ENCODE measurements around the gene CLCA2.
"Not testable (repeated sequence)": the region's sequence is repeated elsewhere in the genome, so short reads cannot be mapped to it uniquely, and the experiment has no call there.

Gene CLCA2

DNA sequence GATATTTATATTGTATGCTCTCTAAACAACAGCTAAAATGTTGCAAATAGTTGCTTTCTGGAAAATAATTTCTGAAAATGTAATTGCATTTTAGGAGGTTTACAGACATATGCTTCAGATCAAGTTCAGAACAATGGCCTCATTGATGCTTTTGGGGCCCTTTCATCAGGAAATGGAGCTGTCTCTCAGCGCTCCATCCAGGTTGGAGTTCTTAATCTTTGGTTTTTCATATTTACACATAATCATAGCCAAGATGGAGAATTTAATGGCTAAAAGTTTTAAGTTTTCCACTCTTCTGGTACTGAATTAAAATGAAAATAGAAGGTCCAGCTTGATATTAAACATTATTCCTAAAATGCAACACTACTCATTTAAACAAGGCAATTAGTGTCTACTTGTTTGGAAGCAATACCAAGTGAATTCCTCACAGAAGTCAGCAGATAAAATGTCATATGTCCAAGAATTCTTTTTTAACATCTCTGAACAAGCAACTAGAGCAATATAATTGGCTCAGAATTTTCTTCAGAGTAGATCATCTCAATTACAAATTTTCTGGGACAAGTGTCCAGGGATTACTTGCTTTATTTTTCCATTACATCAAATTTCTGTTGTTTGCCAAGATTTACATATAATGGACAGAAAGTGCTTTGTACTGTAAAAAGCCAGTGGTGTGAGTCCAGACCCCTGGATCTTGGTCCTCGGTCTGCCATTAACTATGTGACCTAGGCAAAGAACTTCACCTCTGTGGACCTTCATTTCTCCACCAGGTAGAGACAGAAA, 67.4 kb downstream of the CLCA2 start:
- no peak overlapping the region for H3K27ac ChIP-seq (ENCODE audit: insufficient read depth, low read depth, low read length, poor library complexity, severe bottlenecking)
- H3K4me3 ChIP-seq (ENCODE audit: insufficient read depth, low read depth, low read length): no peak overlapping the region
- WGBS, 2 experiments: 81 to 91% methylated on average over 2 of the region's 2 CpGs
- H3K9me3 ChIP-seq (ENCODE audit: control insufficient read depth, low read length): no peaks in the 10 kb centered on the region
- no peaks in the 10 kb centered on the region for H3K27me3 ChIP-seq (ENCODE audit: control insufficient read depth, insufficient read depth, low read length, poor library complexity, severe bottlenecking)
- H3K36me3 ChIP-seq (ENCODE audit: control insufficient read depth, insufficient read depth, low read length): no peaks in the 10 kb centered on the region
- H3K4me1 ChIP-seq (ENCODE audit: control insufficient read depth, insufficient read depth, low read length): no peaks in the 10 kb centered on the region

DNA sequence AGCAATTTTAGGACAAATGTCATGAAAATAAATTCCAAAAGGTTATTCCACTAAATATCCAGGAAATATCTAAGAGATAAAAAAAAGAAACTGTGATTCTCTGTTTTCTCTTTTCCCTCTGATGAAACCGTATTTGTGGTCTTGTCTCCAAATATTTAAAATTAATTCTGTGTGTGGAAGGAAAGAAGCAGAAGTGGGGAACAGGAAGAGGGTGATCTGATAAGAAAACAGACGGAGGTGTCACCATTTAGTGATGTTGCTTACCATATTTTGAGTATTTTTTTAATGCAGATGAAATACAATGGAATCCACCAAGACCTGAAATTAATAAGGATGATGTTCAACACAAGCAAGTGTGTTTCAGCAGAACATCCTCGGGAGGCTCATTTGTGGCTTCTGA, 74.3 kb downstream of the CLCA2 start:
- Histone ChIP-seq H3K4me1 (ENCODE audit: control insufficient read depth, insufficient read depth, low read length) (no peaks in the 10 kb centered on the region), H3K27me3 (ENCODE audit: control insufficient read depth, insufficient read depth, low read length, poor library complexity, severe bottlenecking) (no peaks in the 10 kb centered on the region), H3K27ac (ENCODE audit: insufficient read depth, low read depth, low read length, poor library complexity, severe bottlenecking) (no peak overlapping the region), H3K36me3 (ENCODE audit: control insufficient read depth, insufficient read depth, low read length) (no peaks in the 10 kb centered on the region), H3K9me3 (ENCODE audit: control insufficient read depth, low read length) (no peaks in the 10 kb centered on the region), H3K4me3 (ENCODE audit: insufficient read depth, low read depth, low read length) (no peak overlapping the region)
- 89 to 91% methylated on average over 3 of the region's 3 CpGs for WGBS, 2 experiments

DNA sequence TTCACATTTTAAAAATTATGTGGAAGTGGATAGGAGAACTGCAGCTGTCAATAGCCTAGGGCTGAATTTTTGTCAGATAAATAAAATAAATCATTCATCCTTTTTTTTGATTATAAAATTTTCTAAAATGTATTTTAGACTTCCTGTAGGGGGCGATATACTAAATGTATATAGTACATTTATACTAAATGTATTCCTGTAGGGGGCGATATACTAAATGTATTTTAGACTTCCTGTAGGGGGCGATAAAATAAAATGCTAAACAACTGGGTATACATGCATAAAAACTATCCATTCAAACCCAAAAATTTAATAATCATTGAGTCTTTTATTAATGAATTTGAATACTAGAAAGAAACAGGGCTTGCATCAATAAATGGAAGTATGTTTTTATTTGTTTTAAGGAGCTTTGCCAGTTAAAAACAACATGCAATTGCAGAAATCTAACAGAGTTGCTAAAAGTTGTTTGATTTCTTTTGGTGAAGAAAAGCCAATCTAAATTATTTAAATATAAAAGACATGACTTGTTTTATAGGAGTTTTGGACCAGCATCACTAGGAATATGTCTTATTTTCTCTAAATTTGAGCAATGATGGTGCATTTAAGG, 76.1 kb downstream of the CLCA2 start:
- no peaks in the 10 kb centered on the region for H3K27me3 ChIP-seq (ENCODE audit: control insufficient read depth, insufficient read depth, low read length, poor library complexity, severe bottlenecking)
- WGBS, 2 experiments: 60% methylated on average over 1 of the region's 3 CpGs; no CpG with 5 or more reads in 1 of the 2 experiments
- H3K36me3 ChIP-seq (ENCODE audit: control insufficient read depth, insufficient read depth, low read length): no peaks in the 10 kb centered on the region
- no peaks in the 10 kb centered on the region for H3K9me3 ChIP-seq (ENCODE audit: control insufficient read depth, low read length)
- H3K27ac ChIP-seq (ENCODE audit: insufficient read depth, low read depth, low read length, poor library complexity, severe bottlenecking): no peak overlapping the region
- no peak overlapping the region for H3K4me3 ChIP-seq (ENCODE audit: insufficient read depth, low read depth, low read length)
- H3K4me1 ChIP-seq (ENCODE audit: control insufficient read depth, insufficient read depth, low read length): peaks cover 12% of the 10 kb centered on the region

DNA sequence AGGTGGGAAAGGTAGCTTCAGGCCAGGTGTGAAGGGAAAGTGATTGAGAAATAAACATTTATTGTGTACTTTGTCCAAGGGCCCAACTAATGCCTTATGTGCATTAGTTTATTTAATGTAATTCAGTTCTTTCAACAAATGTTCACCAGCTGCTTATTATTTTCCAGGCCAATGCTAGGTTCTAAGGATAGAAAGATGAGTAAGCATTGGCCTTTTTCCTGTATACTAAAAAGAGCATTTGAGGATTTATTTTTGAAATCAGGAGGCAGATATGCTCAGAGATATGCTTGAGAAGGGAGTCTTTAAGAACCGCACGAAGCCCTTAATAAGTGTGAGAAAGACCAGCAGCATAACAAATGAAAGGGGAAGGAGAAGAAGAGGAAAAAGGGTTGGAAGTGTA, 76.7 kb downstream of the CLCA2 start:
- no peaks in the 10 kb centered on the region for H3K27me3 ChIP-seq (ENCODE audit: control insufficient read depth, insufficient read depth, low read length, poor library complexity, severe bottlenecking)
- peaks cover 12% of the 10 kb centered on the region for H3K4me1 ChIP-seq (ENCODE audit: control insufficient read depth, insufficient read depth, low read length)
- WGBS, 2 experiments: 94 to 97% methylated on average over 2 of the region's 2 CpGs
- H3K4me3 ChIP-seq (ENCODE audit: insufficient read depth, low read depth, low read length): no peak overlapping the region
- H3K36me3 ChIP-seq (ENCODE audit: control insufficient read depth, insufficient read depth, low read length): no peaks in the 10 kb centered on the region
- no peaks in the 10 kb centered on the region for H3K9me3 ChIP-seq (ENCODE audit: control insufficient read depth, low read length)
- no peak overlapping the region for H3K27ac ChIP-seq (ENCODE audit: insufficient read depth, low read depth, low read length, poor library complexity, severe bottlenecking)

DNA sequence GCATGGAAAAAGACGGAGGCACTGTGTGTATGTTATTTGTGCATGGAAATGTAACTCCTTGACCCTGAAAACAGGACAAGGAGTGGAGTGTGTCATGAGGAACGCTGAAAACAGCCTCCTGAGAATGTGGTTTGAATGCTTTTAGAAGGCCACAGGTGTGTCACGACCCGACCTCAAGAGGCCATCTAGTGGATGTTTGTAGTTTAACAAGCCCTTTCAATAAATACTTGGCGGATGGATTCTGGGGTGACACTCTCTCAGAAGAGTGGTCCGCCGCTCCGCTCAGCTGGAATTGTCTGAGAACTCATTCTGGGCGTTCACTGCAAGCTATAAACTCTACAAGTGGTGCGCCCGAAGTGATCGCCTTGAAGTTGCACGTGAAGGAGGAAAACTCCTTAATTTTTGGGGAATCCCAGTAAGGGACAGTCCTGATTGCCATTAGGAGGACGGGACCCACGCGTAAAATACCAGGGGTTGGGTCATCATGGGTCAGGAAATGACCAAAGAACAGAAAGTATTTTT, 78.2 kb downstream of the CLCA2 start:
- H3K36me3 ChIP-seq (ENCODE audit: control insufficient read depth, insufficient read depth, low read length); H3K27me3 ChIP-seq (ENCODE audit: control insufficient read depth, insufficient read depth, low read length, poor library complexity, severe bottlenecking); H3K27ac ChIP-seq (ENCODE audit: insufficient read depth, low read depth, low read length, poor library complexity, severe bottlenecking); H3K9me3 ChIP-seq (ENCODE audit: control insufficient read depth, low read length): not testable (repeated sequence)
- peak overlapping the region; percentile 1 for H3K4me3 ChIP-seq (ENCODE audit: insufficient read depth, low read depth, low read length)
- WGBS, 2 experiments: 44 to 46% methylated on average over 16 of the region's 16 CpGs
- peaks cover 12% of the 10 kb centered on the region for H3K4me1 ChIP-seq (ENCODE audit: control insufficient read depth, insufficient read depth, low read length)

DNA sequence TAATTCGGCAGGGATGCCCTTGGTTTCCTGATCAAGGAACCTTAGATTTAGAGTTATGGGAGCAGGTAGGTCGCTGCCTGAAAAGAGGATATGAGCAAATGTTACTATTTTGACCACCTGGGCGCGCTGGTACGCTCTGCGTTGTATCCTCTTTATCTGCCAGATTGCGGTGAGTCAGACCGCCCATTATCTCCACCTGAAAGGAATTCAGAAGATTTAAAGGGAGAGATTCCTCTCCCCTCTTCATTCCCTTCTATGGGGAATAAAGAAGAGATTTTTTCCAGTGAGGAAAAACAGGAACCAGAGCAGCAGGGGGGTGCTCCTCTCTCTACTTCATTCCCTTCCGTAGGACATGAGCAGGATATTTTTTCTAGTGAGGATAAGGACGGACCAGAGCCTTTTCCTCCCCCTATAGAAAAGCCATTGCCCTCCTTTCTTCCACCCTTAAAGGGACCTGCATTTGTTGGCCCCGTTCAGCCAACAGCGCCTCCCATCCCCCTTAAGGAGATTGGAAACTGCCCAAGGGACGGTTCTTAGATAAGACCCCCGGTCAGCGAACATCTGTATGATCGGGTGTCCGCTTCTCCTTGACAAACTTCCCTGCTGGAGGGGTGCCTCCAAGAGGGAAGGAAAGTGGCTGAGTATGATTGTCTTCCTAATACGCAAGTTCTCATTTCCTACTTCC, 78.9 kb downstream of the CLCA2 start:
- Histone ChIP-seq H3K27me3 (ENCODE audit: control insufficient read depth, insufficient read depth, low read length, poor library complexity, severe bottlenecking) (no peaks in the 10 kb centered on the region), H3K36me3 (ENCODE audit: control insufficient read depth, insufficient read depth, low read length) (no peaks in the 10 kb centered on the region), H3K27ac (ENCODE audit: insufficient read depth, low read depth, low read length, poor library complexity, severe bottlenecking) (no peak overlapping the region), H3K9me3 (ENCODE audit: control insufficient read depth, low read length) (no peaks in the 10 kb centered on the region), H3K4me1 (ENCODE audit: control insufficient read depth, insufficient read depth, low read length) (peaks cover 12% of the 10 kb centered on the region), H3K4me3 (ENCODE audit: insufficient read depth, low read depth, low read length) (peak overlapping the region; percentile 11)
- WGBS, 2 experiments: 43 to 44% methylated on average over 16 to 18 of the region's 18 CpGs

DNA sequence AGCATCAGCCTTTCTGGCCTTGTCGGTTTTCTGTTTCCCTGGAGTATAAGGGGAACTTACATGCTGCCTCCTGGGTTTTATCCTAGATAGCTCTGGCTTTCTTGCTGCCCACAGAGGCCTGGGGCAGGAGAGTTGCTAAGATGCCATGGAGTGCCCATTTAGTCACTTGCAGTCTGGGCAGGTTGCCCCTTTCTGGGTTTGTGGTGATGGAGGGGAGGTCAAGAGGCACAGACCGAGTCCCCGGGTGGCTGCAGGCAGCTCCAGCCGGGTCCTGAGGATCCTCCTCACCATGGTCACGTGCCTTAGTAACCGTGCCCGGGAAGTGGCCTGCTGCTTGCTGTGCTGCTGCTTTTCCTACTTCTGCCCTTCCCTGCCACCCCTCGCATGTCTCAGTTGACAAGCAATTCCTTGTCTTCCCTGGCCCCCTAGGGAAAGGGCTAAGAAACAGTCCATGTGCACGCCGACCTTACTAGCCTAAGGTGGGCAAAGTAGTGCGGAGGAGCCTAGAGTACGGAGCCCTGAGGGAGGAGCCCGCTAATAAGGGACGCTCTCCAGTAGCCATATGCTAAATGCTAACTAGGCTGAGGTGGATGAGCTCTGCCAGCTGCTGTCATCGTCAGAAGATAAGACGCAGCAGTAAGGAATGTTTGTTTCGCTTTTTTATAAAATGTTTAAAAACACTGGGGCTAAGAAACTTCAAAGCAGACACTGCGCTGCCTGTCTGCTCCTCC, 79.6 kb downstream of the CLCA2 start:
- Histone ChIP-seq H3K27me3 (ENCODE audit: control insufficient read depth, insufficient read depth, low read length, poor library complexity, severe bottlenecking) (no peaks in the 10 kb centered on the region), H3K4me3 (ENCODE audit: insufficient read depth, low read depth, low read length) (peak overlapping the region; percentile 11)
- whole genome bisulfite sequencing, 2 experiments: 57 to 64% methylated on average over 18 of the region's 18 CpGs

DNA sequence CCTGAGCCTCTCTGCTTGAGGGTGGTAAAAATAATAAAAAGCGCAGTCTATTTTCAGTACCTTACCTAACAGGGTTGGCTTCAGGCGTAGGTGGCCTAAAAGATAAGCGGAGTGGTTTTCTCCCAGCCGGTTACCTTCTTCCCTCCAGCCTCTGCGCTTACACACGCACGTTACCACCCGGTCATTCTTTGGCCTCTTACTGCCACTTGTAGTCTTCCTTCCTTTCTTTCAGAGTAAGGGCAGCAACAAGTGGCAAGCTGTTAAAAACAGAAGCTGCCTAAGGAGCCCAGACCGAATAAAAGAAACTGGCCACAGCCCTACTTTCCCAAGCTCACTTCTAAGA, 80.1 kb downstream of the CLCA2 start:
- Histone ChIP-seq H3K4me1 (ENCODE audit: control insufficient read depth, insufficient read depth, low read length) (peaks cover 12% of the 10 kb centered on the region), H3K27me3 (ENCODE audit: control insufficient read depth, insufficient read depth, low read length, poor library complexity, severe bottlenecking) (no peaks in the 10 kb centered on the region), H3K27ac (ENCODE audit: insufficient read depth, low read depth, low read length, poor library complexity, severe bottlenecking) (no peak overlapping the region), H3K9me3 (ENCODE audit: control insufficient read depth, low read length) (no peaks in the 10 kb centered on the region), H3K4me3 (ENCODE audit: insufficient read depth, low read depth, low read length) (no peak overlapping the region), H3K36me3 (ENCODE audit: control insufficient read depth, insufficient read depth, low read length) (no peaks in the 10 kb centered on the region)
- 64 to 65% methylated on average over 9 of the region's 9 CpGs for WGBS, 2 experiments

More for the DNA sequence above, 79.6 kb downstream of the CLCA2 start:
- H3K4me1 ChIP-seq (ENCODE audit: control insufficient read depth, insufficient read depth, low read length): peaks cover 12% of the 10 kb centered on the region
- H3K27ac ChIP-seq (ENCODE audit: insufficient read depth, low read depth, low read length, poor library complexity, severe bottlenecking): no peak overlapping the region
- no peaks in the 10 kb centered on the region for H3K36me3 ChIP-seq (ENCODE audit: control insufficient read depth, insufficient read depth, low read length)
- no peaks in the 10 kb centered on the region for H3K9me3 ChIP-seq (ENCODE audit: control insufficient read depth, low read length)

DNA sequence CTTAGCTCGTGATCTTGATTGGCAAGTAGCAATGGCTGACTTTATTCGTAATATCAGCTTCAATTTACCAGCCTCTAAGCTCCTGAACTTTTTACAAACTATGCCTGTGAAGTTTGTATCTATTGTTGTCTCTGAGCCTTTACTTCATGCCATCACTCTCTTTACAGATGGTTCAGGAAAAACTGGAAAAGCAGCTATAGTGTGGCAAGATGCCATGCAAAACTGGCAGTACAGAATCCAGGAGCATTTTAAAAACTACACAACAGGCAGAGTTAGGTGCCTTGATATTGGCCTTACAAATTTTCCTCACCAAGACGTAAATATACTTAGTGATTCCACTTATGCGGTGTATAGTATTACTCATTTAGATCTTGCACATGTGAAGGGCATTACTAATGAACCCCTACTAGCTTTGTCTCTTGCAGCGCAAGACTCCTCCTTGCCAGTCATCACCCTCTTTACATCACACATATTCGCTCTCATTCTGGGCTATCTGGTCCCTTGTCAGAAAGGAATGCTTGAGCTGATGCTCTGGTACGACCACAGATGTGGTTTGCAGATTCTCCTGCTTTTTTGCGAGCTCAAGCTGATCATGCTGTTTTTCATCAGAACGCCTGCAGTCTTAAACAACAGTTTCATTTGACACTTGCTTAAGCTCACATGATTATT, 81.1 kb downstream of the CLCA2 start:
- Histone ChIP-seq H3K9me3 (ENCODE audit: control insufficient read depth, low read length) (no peaks in the 10 kb centered on the region), H3K4me1 (ENCODE audit: control insufficient read depth, insufficient read depth, low read length) (peaks cover 12% of the 10 kb centered on the region), H3K27me3 (ENCODE audit: control insufficient read depth, insufficient read depth, low read length, poor library complexity, severe bottlenecking) (no peaks in the 10 kb centered on the region), H3K27ac (ENCODE audit: insufficient read depth, low read depth, low read length, poor library complexity, severe bottlenecking) (no peak overlapping the region), H3K4me3 (ENCODE audit: insufficient read depth, low read depth, low read length) (no peak overlapping the region), H3K36me3 (ENCODE audit: control insufficient read depth, insufficient read depth, low read length) (no peaks in the 10 kb centered on the region)
- WGBS, 2 experiments: 90 to 91% methylated on average over 9 of the region's 9 CpGs

Data from ectodermal cell (in vitro differentiated cells).